Islet precursor cell (in vitro differentiated cells): Measurements from ENCODE around the gene SLC13A5.
"Not testable (repeated sequence)": the region's sequence is repeated elsewhere in the genome, so short reads cannot be mapped to it uniquely, and the experiment has no call there.

Experiments
- DNase-seq: peaks from one replicate; pipeline ENCODE4 v3.0.0-alpha.2; 2018

The SLC13A5 gene

GRCh38 chr17:6710317-6710716 lies 2.9 kb downstream of the SLC13A5 start:
- DNase-seq = peak; percentile 53

DNA sequence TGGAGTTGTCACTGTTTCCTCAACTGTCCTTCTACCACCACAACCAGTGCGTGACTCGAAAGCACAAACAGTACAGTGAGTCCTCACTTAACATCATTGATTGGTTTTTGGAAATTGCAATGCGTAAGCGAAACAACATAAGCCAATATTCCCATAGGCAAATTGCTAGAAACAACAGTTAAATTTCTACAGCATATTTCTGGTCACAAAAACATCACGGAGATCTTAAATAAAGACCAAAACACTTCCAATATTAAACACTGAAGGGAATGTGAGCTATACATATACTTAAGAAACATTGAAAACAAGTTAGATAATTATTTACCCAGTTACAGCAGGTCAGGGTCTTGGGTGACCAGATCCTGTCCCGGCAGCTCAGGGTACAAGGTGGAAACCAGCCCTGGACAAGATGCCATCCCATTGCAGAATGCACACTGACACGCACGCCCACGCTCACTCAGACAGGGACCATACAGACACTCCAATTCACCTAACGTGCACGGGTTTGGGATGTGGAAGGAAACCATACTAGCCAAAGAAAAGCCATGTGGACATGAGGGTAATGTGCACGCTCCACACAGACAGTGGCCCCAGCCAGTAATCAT lies 4.7 kb downstream of the SLC13A5 start:
- peak; percentile 47 for DNase-seq

GRCh38 chr17:6706996-6707395 lies 6.2 kb downstream of the SLC13A5 start:
- DNase-seq = peak; percentile 50

DNA sequence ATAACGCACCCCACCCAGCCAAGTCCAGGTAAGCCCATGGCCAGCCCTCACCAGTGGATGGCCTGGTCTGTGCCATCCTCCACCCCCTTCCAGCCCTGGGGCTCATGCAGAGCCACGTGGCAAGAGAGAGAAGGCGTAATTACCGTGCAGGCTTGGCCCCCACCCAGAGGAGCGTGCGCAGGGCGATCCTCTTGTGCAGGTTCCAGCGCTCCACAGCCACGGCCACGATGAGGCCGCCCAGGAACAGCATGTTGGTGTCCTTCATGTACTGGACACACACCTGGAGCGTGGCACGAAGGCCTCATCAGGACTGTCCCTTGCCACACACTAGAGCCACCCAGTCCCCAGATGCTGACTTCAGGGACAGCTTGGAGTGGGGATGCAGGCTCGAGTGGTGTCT lies 6.7 kb downstream of the SLC13A5 start:
- DNase-seq = peak; percentile 46

DNA sequence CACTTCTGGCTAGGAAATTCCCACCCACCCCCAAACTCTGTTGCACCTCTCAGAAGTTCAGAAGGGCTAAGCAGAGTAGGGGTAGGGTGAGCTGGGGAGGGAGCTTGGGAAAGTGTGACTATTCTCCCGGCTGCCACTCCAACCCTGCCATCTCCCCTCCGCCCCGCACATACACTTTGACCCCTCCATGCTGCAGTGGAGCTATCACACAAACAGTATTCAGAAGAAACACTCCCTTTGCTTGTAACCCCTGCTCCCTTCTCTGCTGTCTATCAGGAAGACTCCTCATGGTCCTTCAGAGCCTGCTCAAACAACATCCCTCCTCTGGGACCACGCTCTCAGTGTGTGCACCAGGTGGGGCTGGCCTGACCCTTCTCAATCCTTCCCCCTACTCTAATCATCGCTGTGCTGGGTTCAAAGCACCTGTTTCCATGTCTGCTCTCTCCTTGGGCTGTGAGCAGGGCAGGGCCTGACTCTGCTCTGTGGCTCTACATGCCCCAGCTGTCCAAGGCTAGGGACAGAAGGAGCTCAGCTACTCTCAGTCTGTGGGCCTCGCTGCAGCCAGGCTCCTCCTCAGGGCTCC lies 8.6 kb downstream of the SLC13A5 start:
- DNase-seq = no peak

DNA sequence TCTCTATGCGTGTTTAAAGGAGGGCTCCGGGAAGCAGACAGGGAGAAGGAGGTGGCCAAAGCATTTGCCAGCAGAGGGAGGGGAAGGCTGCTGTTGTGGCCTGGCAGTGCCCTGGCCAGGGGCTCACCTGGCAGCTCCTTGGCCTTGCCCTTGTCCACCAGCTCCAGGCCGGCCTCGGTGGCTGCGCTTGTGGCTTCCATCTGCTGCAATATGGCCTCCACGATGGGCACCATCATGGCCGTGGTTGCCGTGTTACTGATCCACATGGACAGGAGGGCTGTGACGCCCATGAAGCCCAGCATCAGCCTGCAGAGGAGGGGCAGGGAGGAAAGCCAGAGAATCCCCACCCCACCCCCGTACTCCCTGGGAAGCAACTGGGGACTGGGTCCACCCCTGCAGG lies 9.4 kb downstream of the SLC13A5 start:
- no peak for DNase-seq

- no peak for DNase-seq
These were observed 10.5 kb downstream of the SLC13A5 start for GRCh38 chr17:6702567-6703215.

- DNase-seq = peak; percentile 83
These were observed 11.4 kb downstream of the SLC13A5 start for GRCh38 chr17:6701719-6702118.

DNA sequence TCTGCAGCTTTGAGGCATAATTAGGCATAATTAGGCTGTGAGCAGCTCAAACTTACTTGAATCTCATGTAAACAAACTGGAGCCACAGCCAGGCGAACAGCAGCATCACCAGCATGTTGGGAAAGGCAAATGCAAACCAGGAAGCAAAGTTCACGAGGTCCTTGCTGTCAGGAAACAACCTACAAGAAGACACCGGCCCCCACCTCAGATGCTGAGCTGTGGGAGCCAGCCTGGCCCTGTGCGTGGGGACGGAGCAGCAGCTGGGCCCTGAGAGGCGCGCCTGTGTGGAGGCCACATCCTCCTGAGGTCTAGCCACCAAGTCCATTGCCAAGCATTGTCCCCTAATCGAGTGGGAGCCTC lies 12.2 kb downstream of the SLC13A5 start:
- no peak for DNase-seq

- DNase-seq = peak; percentile 89
These were observed 12.9 kb downstream of the SLC13A5 start for GRCh38 chr17:6699997-6700947.

DNA sequence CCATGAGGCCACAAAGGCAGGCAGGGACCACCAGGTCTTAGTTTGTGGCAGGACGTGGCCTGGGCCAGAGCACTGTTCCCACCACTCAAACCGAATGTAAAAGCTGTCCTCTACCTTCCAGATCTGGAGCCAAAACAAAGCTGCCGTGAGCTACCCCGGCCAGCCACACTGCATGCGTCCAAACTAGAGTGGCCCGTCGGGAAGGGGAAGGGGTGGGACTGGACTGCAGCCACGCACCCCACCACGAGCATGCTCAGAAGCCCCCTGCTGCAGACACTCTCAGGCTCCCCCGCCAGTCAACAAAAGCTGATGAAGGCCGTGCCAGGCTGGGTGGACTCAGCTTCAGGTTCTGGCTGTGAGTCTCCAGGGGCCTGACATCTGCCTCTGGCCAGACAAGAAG lies 15.2 kb downstream of the SLC13A5 start:
- no peak for DNase-seq

GRCh38 chr17:6696906-6697305 lies 16.3 kb downstream of the SLC13A5 start:
- no peak for DNase-seq

DNA sequence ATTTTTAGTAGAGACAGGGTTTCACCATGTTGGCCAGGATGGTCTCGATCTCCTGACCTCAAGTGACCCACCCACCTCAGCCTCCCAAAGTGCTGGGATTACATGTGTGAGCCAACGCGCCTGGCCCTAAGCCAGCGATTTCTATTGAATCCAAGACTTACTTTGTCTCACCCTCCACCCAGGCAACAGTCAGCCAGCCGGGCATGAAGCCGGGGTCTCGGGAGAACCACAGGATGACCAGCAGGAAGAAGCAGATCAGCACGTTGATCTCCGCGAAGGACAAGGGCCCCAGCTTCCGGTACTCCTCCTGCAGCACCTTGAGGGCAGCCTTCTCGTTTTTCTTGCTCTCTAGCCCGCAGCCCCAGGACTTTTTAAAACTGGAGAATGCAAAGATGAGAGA lies 17.6 kb downstream of the SLC13A5 start:
- DNase-seq = no peak

DNA sequence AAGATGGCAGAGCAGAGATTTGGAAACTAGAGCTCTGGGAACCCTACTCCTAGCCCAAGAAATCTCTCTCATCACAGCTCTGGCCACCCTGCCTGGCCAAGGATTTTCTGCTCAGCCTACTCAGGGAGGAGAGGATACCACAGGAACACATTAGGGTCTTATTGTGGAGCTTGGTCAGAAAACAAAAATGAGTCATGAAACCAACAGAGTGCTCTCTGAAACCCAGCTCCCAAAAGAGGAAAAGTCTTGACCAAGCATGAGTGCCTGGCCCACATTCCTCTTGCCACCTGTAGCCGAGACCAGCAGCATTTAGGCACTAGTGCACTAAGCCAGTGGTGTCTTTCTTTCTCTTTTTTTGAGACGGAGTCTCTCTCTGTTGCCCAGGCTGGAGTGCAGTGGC lies 18.1 kb downstream of the SLC13A5 start:
- no peak for DNase-seq

DNA sequence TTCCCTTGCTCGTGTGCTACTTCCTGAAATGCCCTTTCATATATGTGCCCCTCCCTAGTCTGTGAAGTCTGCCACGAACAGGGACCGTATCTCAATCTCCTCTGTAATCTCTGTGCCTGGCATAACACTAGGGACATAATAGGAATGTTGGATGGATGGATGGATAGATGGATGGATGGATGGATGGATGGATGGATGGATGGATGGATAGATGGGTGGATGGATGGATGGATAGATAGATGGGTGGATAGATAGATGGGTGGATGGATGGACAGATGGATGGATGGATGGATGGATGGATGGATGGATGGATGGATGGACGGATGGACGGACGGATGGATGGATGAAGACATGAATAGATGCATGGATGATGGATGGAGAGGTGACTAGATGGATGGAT lies 21.2 kb downstream of the SLC13A5 start:
- DNase-seq = not testable (repeated sequence)

- no peak for DNase-seq
These were observed 21.6 kb downstream of the SLC13A5 start for GRCh38 chr17:6691546-6691945.

GRCh38 chr17:6690641-6691040 lies 22.5 kb downstream of the SLC13A5 start:
- DNase-seq = no peak

- DNase-seq = no peak
These were observed 24.2 kb downstream of the SLC13A5 start for GRCh38 chr17:6688944-6689343.

DNA sequence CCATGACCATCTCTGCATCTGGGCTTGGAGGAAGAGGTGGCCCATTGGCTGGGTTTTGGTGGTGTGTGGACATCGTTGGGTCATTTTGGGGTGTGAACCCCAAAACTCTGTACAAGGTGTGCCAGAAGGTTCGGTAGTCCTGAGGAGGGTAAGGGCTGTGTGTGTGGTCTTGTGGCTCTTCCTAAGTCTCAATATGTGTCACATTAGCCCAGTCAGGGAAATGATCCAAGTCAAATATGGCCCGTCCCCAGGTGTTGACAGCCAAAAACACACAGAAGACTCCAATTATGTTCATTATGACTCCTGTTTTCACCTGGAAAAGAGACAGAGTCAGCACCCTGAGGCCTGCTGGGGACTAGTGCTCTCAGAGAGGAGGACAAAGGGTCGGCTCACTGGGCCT lies 27.1 kb downstream of the SLC13A5 start:
- no peak for DNase-seq

GRCh38 chr17:6684881-6685767 lies 28.0 kb downstream of the SLC13A5 start:
- DNase-seq = no peak

GRCh38 chr17:6684460-6684783 lies 28.7 kb downstream of the SLC13A5 start:
- DNase-seq = no peak

- DNase-seq = no peak
These were observed 29.3 kb downstream of the SLC13A5 start for GRCh38 chr17:6683730-6684459.
